K562 treated with DMSO at 1 percent for 24 hours (cell line): ENCODE measurements around the gene PPM1N. TPM values are rescaled to one million over a fixed set of nuclear protein-coding genes. Genes with fewer than 3 reads are reported as not detected.

Experiments
- total RNA-seq: library from RNA; unstranded; fragments of 300-600 nt; gene quantifications from 2 replicates; pipeline ENCODE4 v1.2.3, GENCODE V29; 2022; ENCODE audit warnings: low read depth; ENCODE audit not compliant: insufficient read depth

PPM1N gene, protein sequence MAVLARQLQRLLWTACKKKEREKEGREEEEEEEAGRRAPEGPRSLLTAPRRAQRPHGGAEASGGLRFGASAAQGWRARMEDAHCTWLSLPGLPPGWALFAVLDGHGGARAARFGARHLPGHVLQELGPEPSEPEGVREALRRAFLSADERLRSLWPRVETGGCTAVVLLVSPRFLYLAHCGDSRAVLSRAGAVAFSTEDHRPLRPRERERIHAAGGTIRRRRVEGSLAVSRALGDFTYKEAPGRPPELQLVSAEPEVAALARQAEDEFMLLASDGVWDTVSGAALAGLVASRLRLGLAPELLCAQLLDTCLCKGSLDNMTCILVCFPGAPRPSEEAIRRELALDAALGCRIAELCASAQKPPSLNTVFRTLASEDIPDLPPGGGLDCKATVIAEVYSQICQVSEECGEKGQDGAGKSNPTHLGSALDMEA
- total RNA-seq, result 12.0 and 14.6 TPM in 2 replicates

DNA sequence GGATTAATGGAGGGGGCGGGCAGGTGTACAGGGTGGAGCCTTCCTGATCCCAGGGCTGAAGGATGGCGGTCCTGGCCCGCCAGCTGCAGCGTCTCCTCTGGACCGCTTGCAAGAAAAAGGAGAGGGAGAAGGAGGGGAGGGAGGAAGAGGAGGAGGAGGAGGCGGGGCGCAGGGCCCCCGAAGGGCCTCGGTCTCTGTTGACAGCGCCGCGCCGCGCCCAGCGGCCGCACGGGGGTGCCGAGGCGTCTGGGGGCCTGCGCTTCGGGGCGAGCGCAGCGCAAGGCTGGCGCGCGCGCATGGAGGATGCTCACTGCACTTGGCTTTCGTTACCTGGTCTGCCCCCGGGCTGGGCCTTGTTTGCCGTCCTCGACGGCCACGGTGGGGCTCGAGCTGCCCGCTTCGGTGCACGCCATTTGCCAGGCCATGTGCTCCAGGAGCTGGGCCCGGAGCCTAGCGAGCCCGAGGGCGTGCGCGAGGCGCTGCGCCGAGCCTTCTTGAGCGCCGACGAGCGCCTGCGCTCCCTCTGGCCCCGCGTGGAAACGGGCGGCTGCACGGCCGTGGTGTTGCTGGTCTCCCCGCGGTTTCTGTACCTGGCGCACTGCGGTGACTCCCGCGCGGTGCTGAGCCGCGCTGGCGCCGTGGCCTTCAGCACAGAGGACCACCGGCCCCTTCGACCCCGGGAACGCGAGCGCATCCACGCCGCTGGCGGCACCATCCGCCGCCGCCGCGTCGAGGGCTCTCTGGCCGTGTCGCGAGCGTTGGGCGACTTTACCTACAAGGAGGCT is at the start of gene PPM1N:
TSS of gene PPM1N (plus strand) at position 33 of the 785 bp plus-strand sequence. CDS start at position 63, 30 bp downstream.

DNA sequence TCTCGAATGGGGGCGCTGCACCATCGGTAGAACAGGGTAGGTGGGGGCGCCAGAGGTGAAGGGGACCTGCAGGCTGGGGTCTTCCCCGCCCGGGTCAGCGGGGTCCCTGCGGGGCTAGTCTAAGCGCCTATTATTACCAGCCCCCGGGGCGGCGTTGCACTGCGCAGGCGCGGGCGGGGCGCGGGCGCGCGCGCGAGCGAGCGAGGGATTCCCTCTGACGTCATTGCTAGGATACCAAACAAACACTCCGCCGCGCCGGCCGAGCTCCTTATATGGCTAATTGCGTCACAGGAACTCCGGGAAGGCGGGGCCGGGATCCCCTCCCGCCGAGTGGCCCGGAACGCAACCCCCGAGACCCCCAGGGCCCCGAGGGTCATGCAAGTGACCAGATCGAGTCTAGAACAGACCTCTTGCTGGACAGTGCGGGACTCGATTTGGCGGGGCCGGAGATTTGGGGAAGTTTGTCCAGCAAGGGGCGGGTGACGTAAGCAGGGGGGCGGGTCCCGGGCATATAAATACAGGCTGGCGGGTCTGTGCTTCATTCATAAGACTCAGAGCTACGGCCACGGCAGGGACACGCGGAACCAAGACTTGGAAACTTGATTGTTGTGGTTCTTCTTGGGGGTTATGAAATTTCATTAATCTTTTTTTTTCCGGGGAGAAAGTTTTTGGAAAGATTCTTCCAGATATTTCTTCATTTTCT is 30.6 kb upstream of the PPM1N start, which contains the start of gene FOSB:
TSS of gene FOSB (plus strand) at position 541 of the 703 bp plus-strand sequence. CDS start 591 bp downstream, outside the sequence.

DNA sequence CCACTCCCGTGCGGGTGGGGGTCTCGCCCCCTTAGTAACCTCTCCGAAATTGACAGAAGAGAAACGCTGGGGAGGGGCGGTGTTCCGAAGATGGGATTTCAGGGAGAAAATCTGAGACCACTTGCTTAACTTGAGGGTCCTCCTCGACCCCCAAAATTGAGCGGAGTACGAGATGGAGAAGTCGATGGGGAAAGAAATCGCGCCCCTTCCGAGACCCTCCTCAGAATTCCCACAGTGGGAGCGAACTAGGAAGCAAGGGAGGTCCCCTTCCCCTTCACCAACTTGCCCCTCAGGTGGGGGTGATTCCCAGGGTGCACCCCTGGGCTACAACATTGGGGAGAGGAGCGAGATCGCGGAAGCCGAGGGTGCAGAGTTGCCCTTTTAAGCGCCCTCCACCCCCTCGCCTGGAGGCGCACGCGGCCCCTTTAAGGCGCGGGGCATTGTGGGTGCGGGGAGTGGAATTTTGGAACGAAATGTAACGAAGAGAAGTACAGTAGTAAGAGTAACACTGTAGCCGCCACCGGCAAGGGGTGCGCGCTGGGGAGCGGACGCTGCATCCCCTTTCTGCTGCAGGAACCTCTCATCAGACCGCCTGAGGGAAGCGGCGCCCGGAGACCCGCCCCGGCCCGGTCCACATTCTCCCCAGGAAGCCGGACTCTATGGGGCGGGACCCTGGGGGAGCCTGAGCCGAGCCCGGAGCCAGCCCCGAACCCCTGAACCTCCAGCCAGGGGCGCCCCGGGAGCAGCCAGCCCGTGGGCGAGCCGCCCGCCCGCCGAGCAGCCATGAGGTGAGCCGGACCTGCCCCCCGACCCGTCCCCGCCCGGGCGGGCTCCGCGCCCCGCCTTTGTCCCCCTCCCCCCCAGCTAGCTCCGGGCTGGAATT is 9.0 kb downstream of the PPM1N start, which contains the start of gene VASP:
TSS of gene VASP (plus strand) at position 491 of the 883 bp plus-strand sequence. CDS start at position 784, 293 bp downstream.

Other genes starting within 250 kb of the PPM1N start
- 31.3 and 33.5 TPM in 2 replicates for gene MARK4, start 247.2 kb upstream of the PPM1N start, total RNA-seq
- 0.16 and 0.41 TPM in 2 replicates for gene CKM, start 175.6 kb upstream of the PPM1N start, total RNA-seq
- 7.7 and 9.3 TPM in 2 replicates for gene KLC3, start 157.7 kb upstream of the PPM1N start, total RNA-seq
- 50.8 and 56.5 TPM in 2 replicates for gene ERCC2, start 127.9 kb upstream of the PPM1N start, total RNA-seq
- gene PPP1R13L, start 93.4 kb upstream of the PPM1N start, total RNA-seq, result 26.1 and 29.9 TPM in 2 replicates
- gene POLR1G, start 91.8 kb upstream of the PPM1N start, total RNA-seq, result 3.0 and 4.9 TPM in 2 replicates
- gene ERCC1, start 74.5 kb upstream of the PPM1N start, total RNA-seq, result 73.8 and 79.3 TPM in 2 replicates
- gene FOSB, start 30.4 kb upstream of the PPM1N start, total RNA-seq, result 1.3 and 1.4 TPM in 2 replicates
- gene RTN2, start 1.4 kb upstream of the PPM1N start, total RNA-seq, result 99.4 and 105 TPM in 2 replicates
- 152 and 158 TPM in 2 replicates for gene VASP, start 9.0 kb downstream of the PPM1N start, total RNA-seq
- gene OPA3, start 86.4 kb downstream of the PPM1N start, total RNA-seq, result 13.6 and 13.7 TPM in 2 replicates
- gene GPR4, start 103.8 kb downstream of the PPM1N start, total RNA-seq, result 0.08 TPM in 1 of 2 replicates, not detected in the other
- gene EML2, start 141.0 kb downstream of the PPM1N start, total RNA-seq, result 68.5 and 79.4 TPM in 2 replicates
- 13.7 and 13.8 TPM in 2 replicates for gene GIPR, start 169.8 kb downstream of the PPM1N start, total RNA-seq
- 780 and 822 TPM in 2 replicates for gene SNRPD2, start 193.5 kb downstream of the PPM1N start, total RNA-seq
- gene QPCTL, start 194.2 kb downstream of the PPM1N start, total RNA-seq, result 23.3 and 25.2 TPM in 2 replicates
- 23.2 and 27.5 TPM in 2 replicates for gene FBXO46, start 232.5 kb downstream of the PPM1N start, total RNA-seq
- gene MEIOSIN, start 235.0 kb downstream of the PPM1N start, total RNA-seq, result 1.7 and 2.8 TPM in 2 replicates